ENCODE results near the gene CDK5R1. TPM values are rescaled to one million over a fixed set of nuclear protein-coding genes. Genes with fewer than 3 reads are reported as not detected.

CDK5R1 gene
- polyA plus RNA-seq, 1 of the 3 experiments (the other 2 are of a cell fraction), result 1.4 TPM

DNA sequence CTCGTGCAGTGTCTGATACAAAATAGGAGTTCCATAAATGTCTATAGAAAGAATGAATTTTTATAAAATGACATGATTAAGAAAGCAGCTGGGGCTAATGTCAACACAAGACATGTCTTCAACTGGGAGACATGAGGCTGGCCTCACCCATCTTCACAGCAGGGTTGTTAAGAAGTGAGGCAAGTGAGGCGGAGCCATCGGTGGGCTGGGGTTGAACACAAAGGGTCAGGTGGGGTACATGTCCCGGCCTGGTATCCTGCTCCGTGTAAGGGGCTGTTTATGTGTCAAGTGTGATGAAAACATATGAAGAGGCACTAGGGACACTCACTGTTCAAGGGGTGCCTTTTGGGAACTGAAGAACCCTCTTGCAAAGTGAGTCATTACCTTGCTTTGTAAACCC is 22.1 kb downstream of the CDK5R1 start (continued):
- no peak for TF ChIP-seq REST (IDR thresholded peaks at IDR 0.05; ENCODE audit: low read depth, low read length)

GRCh38 chr17:32510466-32510865 is 23.7 kb downstream of the CDK5R1 start:
- Histone ChIP-seq H3K4me2 (no peak overlapping the region), H3K4me3 (ENCODE audit: low read depth in 2 of 2, low read length in 1 of 2) (no peak overlapping the region), H4K20me1 (ENCODE audit: insufficient read depth) (no peaks in the 10 kb centered on the region), H3K36me3 (replicated peaks in 1 of 2; ENCODE audit: control insufficient read depth in 1 of 2, insufficient read depth in 2 of 2, low read length in 1 of 2) (no peaks in the 10 kb centered on the region), H3K79me2 (ENCODE audit: insufficient read depth) (no peaks in the 10 kb centered on the region), H3K27me3 (ENCODE audit: insufficient read depth) (no peaks in the 10 kb centered on the region), H3K9me2 (no peaks in the 10 kb centered on the region), H3F3A (replicated peaks; ENCODE audit: insufficient read depth) (no peaks in the 10 kb centered on the region), H3K9ac (no peak overlapping the region), H3K9me3 (no peaks in the 10 kb centered on the region), H3K4me1 (ENCODE audit: control insufficient read depth in 1 of 2, insufficient read depth in 2 of 2, low read depth in 1 of 2, low read length in 1 of 2) (no peaks in the 10 kb centered on the region), H2AFZ (ENCODE audit: low read depth) (no peak overlapping the region), H3K27ac (ENCODE audit: low read depth in 2 of 2, low read length in 1 of 2) (no peak overlapping the region)
- WGBS (ENCODE audit: low lambda C conversion rate), result 84% methylated on average over 7 of the region's 7 CpGs
- ChIA-PET POLR2A (interaction anchor here (0.6 kb wide), 1 partner anchor 12 kb away, joined by 3 read pairs; no protein-coding TSS in a partner anchor), CTCF (interaction anchor here (0.9 to 1.8 kb wide), 3 partner anchors 19 to 149 kb away, joined by 3 to 4 read pairs (median 4); no protein-coding TSS in a partner anchor)
- no peak for DNase-seq
- TF ChIP-seq FOSL2 (IDR thresholded peaks at IDR 0.05; ENCODE audit: borderline replicate concordance, low read depth) (no peak), GABPA (IDR thresholded peaks at IDR 0.05; ENCODE audit: low read depth) (no peak), RCOR1 (IDR thresholded peaks at IDR 0.05; ENCODE audit: low read length) (no peak), JUND (IDR thresholded peaks at IDR 0.05) (no peak), POLR2AphosphoS5 (IDR thresholded peaks at IDR 0.05; ENCODE audit: low read depth, low read length) (no peak), MEF2A (IDR thresholded peaks at IDR 0.05; ENCODE audit: borderline replicate concordance, low read depth) (no peak), ELF1 (IDR thresholded peaks at IDR 0.05) (no peak), TAF1 (IDR thresholded peaks at IDR 0.05; ENCODE audit: borderline replicate concordance, low read depth, low read length) (no peak), USF1 (IDR thresholded peaks at IDR 0.05; ENCODE audit: borderline replicate concordance, low read depth) (no peak), CHD2 (IDR thresholded peaks at IDR 0.05; ENCODE audit: low read length, partially characterized antibody) (no peak), NFIC (IDR thresholded peaks at IDR 0.05; ENCODE audit: borderline replicate concordance) (no peak), GATA2 (CRISPR knock-in tag; IDR thresholded peaks at IDR 0.05) (no peak), TEAD4 (IDR thresholded peaks at IDR 0.05; ENCODE audit: borderline replicate concordance, insufficient read depth) (no peak), MXI1 (IDR thresholded peaks at IDR 0.05; ENCODE audit: low read depth, low read length) (no peak)
- TF ChIP-seq, protein P1, sequence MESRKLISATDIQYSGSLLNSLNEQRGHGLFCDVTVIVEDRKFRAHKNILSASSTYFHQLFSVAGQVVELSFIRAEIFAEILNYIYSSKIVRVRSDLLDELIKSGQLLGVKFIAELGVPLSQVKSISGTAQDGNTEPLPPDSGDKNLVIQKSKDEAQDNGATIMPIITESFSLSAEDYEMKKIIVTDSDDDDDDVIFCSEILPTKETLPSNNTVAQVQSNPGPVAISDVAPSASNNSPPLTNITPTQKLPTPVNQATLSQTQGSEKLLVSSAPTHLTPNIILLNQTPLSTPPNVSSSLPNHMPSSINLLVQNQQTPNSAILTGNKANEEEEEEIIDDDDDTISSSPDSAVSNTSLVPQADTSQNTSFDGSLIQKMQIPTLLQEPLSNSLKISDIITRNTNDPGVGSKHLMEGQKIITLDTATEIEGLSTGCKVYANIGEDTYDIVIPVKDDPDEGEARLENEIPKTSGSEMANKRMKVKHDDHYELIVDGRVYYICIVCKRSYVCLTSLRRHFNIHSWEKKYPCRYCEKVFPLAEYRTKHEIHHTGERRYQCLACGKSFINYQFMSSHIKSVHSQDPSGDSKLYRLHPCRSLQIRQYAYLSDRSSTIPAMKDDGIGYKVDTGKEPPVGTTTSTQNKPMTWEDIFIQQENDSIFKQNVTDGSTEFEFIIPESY (IDR thresholded peaks at IDR 0.05; ENCODE audit: borderline replicate concordance, low read depth), result no peak

Measured in SK-N-SH (cell line).